22Rv1 (cell line): ENCODE data around the gene KDM2A.

Experiments used
- CTCF ChIP-seq: fragments of 450-650 bp; IDR thresholded peaks from 2 replicates; pipeline ENCODE4 v1.5.1; 2017; ENCODE audit warnings: mild to moderate bottlenecking
- ZFX ChIP-seq: fragments of 450-650 bp; IDR thresholded peaks from 2 replicates; pipeline ENCODE4 v1.6.1; 2017; ENCODE audit warnings: antibody characterized with exemption, borderline replicate concordance

- TF ChIP-seq CTCF (no peak), ZFX (no peak)
Measured at GRCh38 chr11:67118181-67118766, 789 bp upstream of the KDM2A start.
